GM23338 (cell line): ENCODE results near the gene SPDYE3. TPM values are rescaled to one million over a fixed set of nuclear protein-coding genes. Genes with fewer than 3 reads are reported as not detected.
"Not testable (repeated sequence)": the region's sequence is repeated elsewhere in the genome, so short reads cannot be mapped to it uniquely, and the experiment has no call there.

Experiments
- ATAC-seq: fragments of 200-7000 bp; cut with Tn5 transposase; 3 replicates; pipeline ENCODE4 v1.9.1; 2020
- DNase-seq: peaks from one replicate; pipeline ENCODE4 v3.0.0-alpha.2; 2015; ENCODE audit warnings: low spot score
- H2AFZ ChIP-seq: fragments of 200-600 bp; sonication (generic); 2 replicates; pipeline ENCODE4 v1.8.0; 2016; ENCODE audit warnings: antibody characterized with exemption, mild to moderate bottlenecking, moderate library complexity
- H3F3A ChIP-seq: fragments of 200-600 bp; sonication (generic); replicated peaks from 2 replicates; pipeline ENCODE4 v1.8.0; 2017; ENCODE audit warnings: antibody characterized with exemption, mixed run types, low read depth
- H3K27ac ChIP-seq: fragments of 200-600 bp; sonication (generic); 2 replicates; pipeline ENCODE4 v1.6.1; 2016; ENCODE audit warnings: low read depth
- H3K27me3 ChIP-seq: fragments of 200-600 bp; sonication (generic); 2 replicates; pipeline ENCODE4 v1.8.0; 2016; ENCODE audit warnings: mild to moderate bottlenecking, mixed run types, moderate library complexity; ENCODE audit not compliant: insufficient read depth
- H3K36me3 ChIP-seq: fragments of 200-600 bp; sonication (generic); 2 replicates; pipeline ENCODE4 v1.8.0; 2016; ENCODE audit warnings: mild to moderate bottlenecking; ENCODE audit not compliant: insufficient read depth
- H3K4me1 ChIP-seq: fragments of 200-600 bp; sonication (generic); 2 replicates; pipeline ENCODE4 v1.8.0; 2016; ENCODE audit warnings: mild to moderate bottlenecking, moderate library complexity; ENCODE audit not compliant: insufficient read depth
- H3K4me2 ChIP-seq: fragments of 200-600 bp; sonication (generic); 2 replicates; pipeline ENCODE4 v1.7.1; 2017; ENCODE audit warnings: mixed run types
- H3K4me3 ChIP-seq: fragments of 200-600 bp; sonication (generic); 2 replicates; pipeline ENCODE4 v1.6.1; 2016; ENCODE audit warnings: mixed run types
- H3K79me2 ChIP-seq: fragments of 200-600 bp; sonication (generic); replicated peaks from 2 replicates; pipeline ENCODE4 v1.8.0; 2017; ENCODE audit warnings: mild to moderate bottlenecking; ENCODE audit not compliant: insufficient read depth
- H3K9me2 ChIP-seq: fragments of 200-600 bp; sonication (generic); 2 replicates; pipeline ENCODE4 v1.8.0; 2017; ENCODE audit not compliant: insufficient read depth
- H4K20me1 ChIP-seq: fragments of 200-600 bp; sonication (generic); replicated peaks from 2 replicates; pipeline ENCODE4 v1.8.0; 2017; ENCODE audit warnings: mild to moderate bottlenecking; ENCODE audit not compliant: insufficient read depth
- H3K27ac Mint-ChIP-seq: 2 replicates; pipeline ENCODE4 v1.8.0; 2020; ENCODE audit warnings: inconsistent platforms, mild to moderate bottlenecking, moderate library complexity, mixed read lengths
- H3K27me3 Mint-ChIP-seq: 3 replicates; pipeline ENCODE4 v1.8.0; 2022; ENCODE audit warnings: low read depth, mild to moderate bottlenecking, moderate library complexity, mixed read lengths, inconsistent platforms; ENCODE audit not compliant: insufficient read depth, poor library complexity
- H3K36me3 Mint-ChIP-seq: 3 replicates; pipeline ENCODE4 v1.8.0; 2021; ENCODE audit warnings: low read depth, mild to moderate bottlenecking, inconsistent platforms, moderate library complexity, mixed read lengths
- H3K4me1 Mint-ChIP-seq: 3 replicates; pipeline ENCODE4 v1.8.0; 2020; ENCODE audit warnings: mild to moderate bottlenecking, inconsistent platforms, mixed read lengths
- H3K4me3 Mint-ChIP-seq: 3 replicates; pipeline ENCODE4 v1.8.0; 2021; ENCODE audit warnings: moderate library complexity, mild to moderate bottlenecking, inconsistent platforms, mixed read lengths
- H3K9me3 Mint-ChIP-seq: 3 replicates; pipeline ENCODE4 v1.8.0; 2020; ENCODE audit warnings: moderate library complexity, mild to moderate bottlenecking, inconsistent platforms, mixed read lengths
- polyA plus RNA-seq: library from polyadenylated mRNA; unstranded; fragments of >200 nt; fragmentation: Nextera tagmentation; extraction: Ambion mirVana; gene quantifications from 2 replicates; pipeline ENCODE4 v1.2.1, GENCODE V29; 2016
- total RNA-seq: library from RNA; depleted of rRNA; stranded (reverse); fragments of >200 nt; shearing (Covaris generic); gene quantifications from 2 replicates; pipeline ENCODE4 v1.2.3, GENCODE V29; 2014

Gene SPDYE3
- total and polyA plus RNA-seq, 2 experiments from 2014 or later: 3.6 TPM; not detected in 1

GRCh38 chr7:100283147-100283546 lies 24.4 kb upstream of the SPDYE3 start:
- H3K9me3 Mint-ChIP-seq, ATAC-seq, H3F3A ChIP-seq, H3K27ac ChIP-seq, H3K79me2 ChIP-seq, H3K4me3 Mint-ChIP-seq, H3K36me3 Mint-ChIP-seq, H3K27me3 Mint-ChIP-seq, H3K4me2 ChIP-seq, H2AFZ ChIP-seq, H4K20me1 ChIP-seq, DNase-seq, H3K27me3 ChIP-seq, H3K4me1 ChIP-seq, H3K27ac Mint-ChIP-seq, H3K36me3 ChIP-seq, H3K4me1 Mint-ChIP-seq, H3K9me2 ChIP-seq, H3K4me3 ChIP-seq: not testable (repeated sequence)

GRCh38 chr7:100287191-100287969 lies 20.1 kb upstream of the SPDYE3 start:
- H3K27ac ChIP-seq, H3K4me3 Mint-ChIP-seq, H3K4me2 ChIP-seq, H3K4me1 ChIP-seq, H3K9me3 Mint-ChIP-seq, H3K4me1 Mint-ChIP-seq, H3K4me3 ChIP-seq, H3K79me2 ChIP-seq, DNase-seq, H2AFZ ChIP-seq, H3K27me3 ChIP-seq, H3K9me2 ChIP-seq, H4K20me1 ChIP-seq, H3K27me3 Mint-ChIP-seq, H3K36me3 Mint-ChIP-seq, H3F3A ChIP-seq, H3K36me3 ChIP-seq, H3K27ac Mint-ChIP-seq: not testable (repeated sequence)
- peak; percentile 75 for ATAC-seq

- not testable (repeated sequence) for H3K36me3 Mint-ChIP-seq, H2AFZ ChIP-seq, H3K27ac Mint-ChIP-seq, H4K20me1 ChIP-seq, H3K27me3 Mint-ChIP-seq, H3K79me2 ChIP-seq, DNase-seq, ATAC-seq, H3K9me2 ChIP-seq, H3K4me2 ChIP-seq, H3K4me1 ChIP-seq, H3K27ac ChIP-seq, H3K27me3 ChIP-seq, H3K4me3 ChIP-seq, H3K4me1 Mint-ChIP-seq, H3K9me3 Mint-ChIP-seq, H3F3A ChIP-seq, H3K4me3 Mint-ChIP-seq, H3K36me3 ChIP-seq
These were observed 19.2 kb upstream of the SPDYE3 start for GRCh38 chr7:100288258-100288657.

GRCh38 chr7:100292162-100292561 lies 15.3 kb upstream of the SPDYE3 start:
- H3K4me3 ChIP-seq, H3K4me1 ChIP-seq, H3K4me2 ChIP-seq, ATAC-seq, H3K27ac ChIP-seq, H3K79me2 ChIP-seq, DNase-seq, H3K9me3 Mint-ChIP-seq, H3K4me1 Mint-ChIP-seq, H3K36me3 Mint-ChIP-seq, H3K27ac Mint-ChIP-seq, H2AFZ ChIP-seq, H3F3A ChIP-seq, H3K27me3 Mint-ChIP-seq, H4K20me1 ChIP-seq, H3K9me2 ChIP-seq, H3K27me3 ChIP-seq, H3K4me3 Mint-ChIP-seq, H3K36me3 ChIP-seq: not testable (repeated sequence)

- not testable (repeated sequence) for H3K27me3 Mint-ChIP-seq, H3K79me2 ChIP-seq, H3K4me3 ChIP-seq, H3K4me3 Mint-ChIP-seq, H4K20me1 ChIP-seq, H3K27me3 ChIP-seq, H3K27ac ChIP-seq, H3K9me3 Mint-ChIP-seq, H3F3A ChIP-seq, H3K4me1 Mint-ChIP-seq, H2AFZ ChIP-seq, H3K4me2 ChIP-seq, H3K27ac Mint-ChIP-seq, H3K36me3 Mint-ChIP-seq, ATAC-seq, DNase-seq, H3K36me3 ChIP-seq, H3K9me2 ChIP-seq, H3K4me1 ChIP-seq
These were observed 12.2 kb upstream of the SPDYE3 start for GRCh38 chr7:100295269-100295668.

- not testable (repeated sequence) for H3K9me3 Mint-ChIP-seq, DNase-seq, H3K4me2 ChIP-seq, H3K4me1 Mint-ChIP-seq, H3K4me3 Mint-ChIP-seq, H3K36me3 Mint-ChIP-seq, H3K27me3 Mint-ChIP-seq, H3K4me1 ChIP-seq, H3K36me3 ChIP-seq, H3F3A ChIP-seq, H3K27me3 ChIP-seq, H3K79me2 ChIP-seq, H3K4me3 ChIP-seq, H2AFZ ChIP-seq, H3K9me2 ChIP-seq, H4K20me1 ChIP-seq, H3K27ac ChIP-seq
- ATAC-seq: peak; percentile 63
- H3K27ac Mint-ChIP-seq: peak overlapping the region; percentile 88; the same call in 1 of the 2 replicates
These were observed 9.5 kb upstream of the SPDYE3 start for GRCh38 chr7:100297852-100298631.
